T follicular helper cell (primary cell): ENCODE results near the gene ZBTB3.
A peak's percentile ranks its signal among the peaks of the same experiment; 100 is the strongest.
"Not testable (repeated sequence)": the region's sequence is repeated elsewhere in the genome, so short reads cannot be mapped to it uniquely, and the experiment has no call there.

Source experiments
- DNase-seq: peaks from one replicate; pipeline ENCODE4 v3.0.0-alpha.2; 2020; ENCODE audit warnings: low read depth
- total RNA-seq, 2 experiments: gene quantifications; one replicate each; lab custom pipeline; 2026; lab: John Stamatoyannopoulos, UW

Gene ZBTB3
- 11.9 to 24.4 reads per million in 2 experiments for total RNA-seq

GRCh38 chr11:62753736-62754603 lies at the start of gene ZBTB3:
TSS of gene ZBTB3 (minus strand) at chr11:62754160. CDS start at chr11:62753664, 496 bp downstream.
- DNase-seq, result peak; percentile 95

- DNase-seq, result no peak
These were observed 47.1 kb upstream of the ZBTB3 start for GRCh38 chr11:62801071-62801470.

GRCh38 chr11:62799486-62799885 lies 45.5 kb upstream of the ZBTB3 start:
- no peak for DNase-seq

GRCh38 chr11:62796281-62796680 lies 42.3 kb upstream of the ZBTB3 start:
- no peak for DNase-seq

- DNase-seq, result no peak
These were observed 40.3 kb upstream of the ZBTB3 start for GRCh38 chr11:62794201-62794775.

- DNase-seq, result no peak
These were observed 38.2 kb upstream of the ZBTB3 start for GRCh38 chr11:62792202-62792575.

- peak; percentile 83 for DNase-seq
These were observed 37.7 kb upstream of the ZBTB3 start, which contains the start of gene TMEM223 for GRCh38 chr11:62791501-62792201. TSS of gene TMEM223 (minus strand) at chr11:62792006. CDS start at chr11:62791994, 12 bp downstream.

- no peak for DNase-seq
These were observed 35.6 kb upstream of the ZBTB3 start for GRCh38 chr11:62789576-62789975.

- no peak for DNase-seq
These were observed 35.0 kb upstream of the ZBTB3 start for GRCh38 chr11:62788991-62789390.

GRCh38 chr11:62787005-62787759 lies 33.2 kb upstream of the ZBTB3 start, which contains the start of gene TMEM179B:
TSS of gene TMEM179B (plus strand) at chr11:62787402. CDS start at chr11:62787432, 30 bp downstream.
- peak; percentile 95 for DNase-seq

- peak; percentile 75 for DNase-seq
These were observed 32.5 kb upstream of the ZBTB3 start for GRCh38 chr11:62786318-62787004.

- DNase-seq, result no peak
These were observed 28.8 kb upstream of the ZBTB3 start for GRCh38 chr11:62782753-62783152.

GRCh38 chr11:62778441-62778840 lies 24.5 kb upstream of the ZBTB3 start:
- DNase-seq, result no peak

GRCh38 chr11:62777389-62777788 lies 23.4 kb upstream of the ZBTB3 start:
- DNase-seq, result no peak

- DNase-seq, result no peak
These were observed 21.7 kb upstream of the ZBTB3 start for GRCh38 chr11:62775646-62776045.

GRCh38 chr11:62774407-62774806 lies 20.4 kb upstream of the ZBTB3 start:
- DNase-seq, result no peak

- DNase-seq, result peak; percentile 84
These were observed 17.4 kb upstream of the ZBTB3 start, which contains the start of gene TAF6L for GRCh38 chr11:62771144-62772021. TSS of gene TAF6L (plus strand) at chr11:62771396. CDS start at chr11:62775784, 4,388 bp downstream.

- DNase-seq, result no peak
These were observed 16.8 kb upstream of the ZBTB3 start for GRCh38 chr11:62770778-62771143.

- DNase-seq, result not testable (repeated sequence)
These were observed 6.9 kb upstream of the ZBTB3 start for GRCh38 chr11:62760867-62761227.
